Psoas muscle (tissue), 8 donors: ENCODE results near the gene PRPS1. TPM values are rescaled to one million over a fixed set of nuclear protein-coding genes. Genes with fewer than 3 reads are reported as not detected.

Source experiments
- ATAC-seq, 4 donors: fragments of 200-7000 bp; cut with Tn5 transposase; one replicate each; pipeline ENCODE4 v1.9.1; 2020; ENCODE audit warnings: moderate library complexity in 3 of 4, mild to moderate bottlenecking in 2 of 4
- DNase-seq, 2 donors: peaks; one replicate each; pipeline ENCODE4 v3.0.0-alpha.2; 2020
- H3K27ac ChIP-seq: fragments of 200-600 bp; one replicate; pipeline ENCODE4 v1.8.0; 2022
- H3K27me3 ChIP-seq, 3 donors: fragments of 200-600 bp in 1 of 3; one replicate each; pipeline versions ENCODE4 v1.6.1 to v1.8.0; 2013 to 2022; ENCODE audit warnings: low read length in 2 of 3, mild to moderate bottlenecking in 2 of 3, moderate library complexity in 1 of 3; ENCODE audit not compliant: insufficient read depth in 3 of 3
- H3K36me3 ChIP-seq, 2 donors: fragments of 200-600 bp in 1 of 2; one replicate each; pipeline versions ENCODE4 v1.6.1 to v1.8.0; 2013 to 2022; ENCODE audit warnings: low read depth in 1 of 2, mild to moderate bottlenecking in 1 of 2, moderate library complexity in 1 of 2; ENCODE audit not compliant: insufficient read depth in 1 of 2
- H3K4me1 ChIP-seq: fragments of 200-600 bp; one replicate; pipeline ENCODE4 v1.8.0; 2022
- H3K4me3 ChIP-seq: fragments of 200-600 bp; one replicate; pipeline ENCODE4 v1.8.0; 2022; ENCODE audit warnings: mild to moderate bottlenecking
- H3K9me3 ChIP-seq: fragments of 200-600 bp; one replicate; pipeline ENCODE4 v1.8.0; 2022
- CTCF ChIP-seq: fragments of 200-600 bp; IDR thresholded peaks from one replicate; pipeline ENCODE4 v1.8.0; 2022; ENCODE audit warnings: antibody characterized with exemption
- WGBS, 3 donors: extraction: QIAGEN DNeasy Blood & Tissue Kit; methylation state at CpG; one replicate each; pipeline versions ENCODE4 v1.1.6 to v1.1.7; 2013; 5-methylcytosine and 5-hydroxymethylcytosine counted together
- intact Hi-C, 2 donors: fragments of 100-400 bp; cut with DNase I; formaldehyde crosslinking; loops; one replicate each; pipeline versions ENCODE4 v1.11.0 to v1.14.2; 2022
- polyA plus RNA-seq, 3 donors: library from polyadenylated mRNA; stranded (reverse); fragments of 200-250 nt; gene quantifications; one replicate each; pipeline ENCODE4 v1.2.3, GENCODE V29; 2013
- total RNA-seq, 4 donors: library from RNA; stranded (reverse); fragmentation: NEBNext Ultra II Directional in 2 of 4; extraction: Animal tissue kit (Norgen Biotek cat#: 25700) in 2 of 4; gene quantifications; one replicate each; pipeline versions ENCODE4 v1.2.1 to v1.2.4, GENCODE V29; 2021 to 2023
- donor health status: healthy with polysubstance abuse.
- donor health status: DM: no; HTN: no; CAD: no; lungs with moderate emphysema.
- donor health status: Bipolar disorder and iron deficiency.
- donor health status: healthy.
- donor health status: DM: yes; HTN: yes; CAD: no.
- donor health status: DM: no; HTN: no; CAD: no.
- donor health status: DM: no; HTN: no; CAD: no.
- donor health status: DM: yes; HTN: yes; CAD: no.

PRPS1 gene
- total and polyA plus RNA-seq, 7 donors: 20.7 to 63.2 (median 43.1) TPM

- peaks cover 16% of the 10 kb centered on the region for H3K4me1 ChIP-seq
- TF ChIP-seq CTCF: no peak
- no peak overlapping the region for H3K4me3 ChIP-seq
- DNase-seq (no peak), ATAC-seq (no peak)
- H3K36me3 ChIP-seq: no peaks in the 10 kb centered on the region
- no peaks in the 10 kb centered on the region for H3K9me3 ChIP-seq
- no peak overlapping the region for H3K27ac ChIP-seq
- intact Hi-C loops: no loop called here
- WGBS, 3 donors: 67 to 85% (median 80%) methylated on average over 3 of the region's 3 CpGs
- H3K27me3 ChIP-seq: peaks cover 0 to 10% (median 0%) of the 10 kb centered on the region in 3 donors
Measured at GRCh38 chrX:107686026-107686425, 57.7 kb downstream of the PRPS1 start.

GRCh38 chrX:107686792-107687191 lies 58.5 kb downstream of the PRPS1 start:
- no peak for TF ChIP-seq CTCF
- Histone ChIP-seq H3K27me3 (peaks cover 0 to 10% (median 0%) of the 10 kb centered on the region in 3 donors), H3K27ac (no peak overlapping the region), H3K4me3 (no peak overlapping the region), H3K4me1 (peaks cover 16% of the 10 kb centered on the region), H3K9me3 (no peaks in the 10 kb centered on the region), H3K36me3 (no peaks in the 10 kb centered on the region)
- no peak for DNase-seq
- no peak for ATAC-seq
- WGBS, 3 donors: 40 to 54% (median 47%) methylated on average over 3 of the region's 3 CpGs
- intact Hi-C loops: no loop called here

GRCh38 chrX:107687445-107687844 lies 59.1 kb downstream of the PRPS1 start:
- ATAC-seq (no peak), DNase-seq (no peak)
- WGBS, 3 donors: 64 to 82% (median 80%) methylated on average over 3 of the region's 3 CpGs
- H3K4me3 ChIP-seq: no peak overlapping the region
- no peaks in the 10 kb centered on the region for H3K36me3 ChIP-seq
- H3K9me3 ChIP-seq: no peaks in the 10 kb centered on the region
- intact Hi-C loops: no loop called here
- H3K27me3 ChIP-seq: peaks cover 0 to 10% (median 0%) of the 10 kb centered on the region in 3 donors
- peaks cover 16% of the 10 kb centered on the region for H3K4me1 ChIP-seq
- no peak for TF ChIP-seq CTCF
- no peak overlapping the region for H3K27ac ChIP-seq

GRCh38 chrX:107691024-107691448 lies 62.7 kb downstream of the PRPS1 start:
- Histone ChIP-seq H3K9me3 (no peaks in the 10 kb centered on the region), H3K27me3 (peaks cover 0 to 10% (median 0%) of the 10 kb centered on the region in 3 donors), H3K4me1 (no peaks in the 10 kb centered on the region), H3K36me3 (no peaks in the 10 kb centered on the region), H3K27ac (no peak overlapping the region), H3K4me3 (no peak overlapping the region)
- TF ChIP-seq CTCF: no peak
- intact Hi-C loops: no loop called here
- peak in 2 of 4 donors; percentile 59 to 74 for ATAC-seq
- WGBS, 3 donors: 65 to 86% (median 78%) methylated on average over 5 of the region's 5 CpGs
- no peak for DNase-seq

- WGBS, 3 donors: 87 to 95% (median 92%) methylated on average over 2 of the region's 2 CpGs
- H3K9me3 ChIP-seq: no peaks in the 10 kb centered on the region
- DNase-seq (no peak), ATAC-seq (no peak)
- peaks cover 6% of the 10 kb centered on the region for H3K4me1 ChIP-seq
- intact Hi-C loops: no loop called here
- H3K36me3 ChIP-seq: no peaks in the 10 kb centered on the region
- TF ChIP-seq CTCF: no peak
- H3K27ac ChIP-seq: no peak overlapping the region
- no peak overlapping the region for H3K4me3 ChIP-seq
- peaks cover 0 to 18% (median 0%) of the 10 kb centered on the region in 3 donors for H3K27me3 ChIP-seq
Measured at GRCh38 chrX:107699616-107700015, 71.3 kb downstream of the PRPS1 start.
